HG02943 (cell line): Measurements from ENCODE around the gene CRYGC.

Source experiments
- ATAC-seq: cut with Tn5 transposase; IDR thresholded peaks from one replicate; pipeline ENCODE4 v1.9.1; 2021; ENCODE audit warnings: mild to moderate bottlenecking, low read depth, moderate library complexity; ENCODE audit not compliant: unreplicated experiment

CRYGC gene, protein sequence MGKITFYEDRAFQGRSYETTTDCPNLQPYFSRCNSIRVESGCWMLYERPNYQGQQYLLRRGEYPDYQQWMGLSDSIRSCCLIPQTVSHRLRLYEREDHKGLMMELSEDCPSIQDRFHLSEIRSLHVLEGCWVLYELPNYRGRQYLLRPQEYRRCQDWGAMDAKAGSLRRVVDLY

GRCh38 chr2:208129744-208130711 is at the start of gene CRYGC:
TSS of gene CRYGC (minus strand) at chr2:208129828. CDS start at chr2:208129792, 36 bp downstream.
- no peak for ATAC-seq

GRCh38 chr2:208179028-208179609 is 49.5 kb upstream of the CRYGC start:
- ATAC-seq, result no peak

DNA sequence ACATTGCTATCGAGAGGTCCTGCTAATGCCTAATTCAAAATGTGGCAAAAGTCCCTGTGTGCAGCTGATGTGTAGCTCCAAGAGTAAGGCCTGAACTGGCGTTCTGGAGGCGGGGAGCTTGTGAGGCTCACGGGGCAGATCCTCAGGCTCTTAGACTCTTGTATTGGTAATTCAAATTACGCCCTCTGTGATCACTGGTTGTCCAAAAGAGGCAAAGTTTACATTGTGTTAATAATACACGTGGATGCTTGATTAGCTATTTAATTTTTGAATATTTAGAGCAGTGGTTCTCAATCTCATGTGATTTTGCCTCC is 46.2 kb upstream of the CRYGC start:
- no peak for ATAC-seq

DNA sequence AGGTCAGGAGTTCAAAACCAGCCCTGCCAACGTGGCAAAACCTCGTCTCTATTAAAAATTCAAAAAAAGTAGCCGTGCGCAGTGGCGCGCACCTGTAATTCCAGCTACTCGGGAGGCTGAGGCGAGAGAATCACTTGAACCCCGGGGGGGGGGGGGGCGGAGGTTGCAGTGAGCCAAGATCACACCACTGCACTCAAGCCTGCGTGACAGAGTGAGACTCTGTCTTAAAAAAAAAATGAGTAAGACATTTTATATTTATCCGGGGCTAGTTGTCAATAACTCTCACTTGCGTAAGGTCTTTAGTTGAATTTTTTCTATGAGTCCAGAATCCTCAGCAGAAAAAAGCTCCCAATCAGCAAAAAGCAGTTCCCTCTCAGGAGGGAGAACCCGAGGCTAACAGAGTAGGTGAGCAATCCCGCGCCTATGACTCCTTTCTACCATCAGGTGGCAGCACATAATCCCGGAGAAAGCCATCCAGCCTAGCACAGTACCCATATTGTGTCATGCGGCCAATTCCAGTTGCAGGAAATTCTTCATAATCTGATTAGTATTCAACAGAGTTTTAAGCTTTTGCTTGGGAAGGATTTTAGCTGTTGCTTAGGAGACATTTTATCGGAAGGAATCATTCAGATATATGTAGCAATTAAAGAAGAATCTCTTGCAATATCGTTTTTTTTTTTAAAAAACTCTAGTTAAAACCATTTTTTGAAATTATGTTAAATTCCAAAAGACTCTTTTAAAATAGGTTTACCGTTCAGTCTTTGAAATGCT is 45.6 kb upstream of the CRYGC start:
- ATAC-seq, result peak; percentile 96

- ATAC-seq, result no peak
These were observed 44.5 kb upstream of the CRYGC start for GRCh38 chr2:208174144-208174543.

- ATAC-seq, result no peak
These were observed 42.5 kb upstream of the CRYGC start for GRCh38 chr2:208172125-208172524.

DNA sequence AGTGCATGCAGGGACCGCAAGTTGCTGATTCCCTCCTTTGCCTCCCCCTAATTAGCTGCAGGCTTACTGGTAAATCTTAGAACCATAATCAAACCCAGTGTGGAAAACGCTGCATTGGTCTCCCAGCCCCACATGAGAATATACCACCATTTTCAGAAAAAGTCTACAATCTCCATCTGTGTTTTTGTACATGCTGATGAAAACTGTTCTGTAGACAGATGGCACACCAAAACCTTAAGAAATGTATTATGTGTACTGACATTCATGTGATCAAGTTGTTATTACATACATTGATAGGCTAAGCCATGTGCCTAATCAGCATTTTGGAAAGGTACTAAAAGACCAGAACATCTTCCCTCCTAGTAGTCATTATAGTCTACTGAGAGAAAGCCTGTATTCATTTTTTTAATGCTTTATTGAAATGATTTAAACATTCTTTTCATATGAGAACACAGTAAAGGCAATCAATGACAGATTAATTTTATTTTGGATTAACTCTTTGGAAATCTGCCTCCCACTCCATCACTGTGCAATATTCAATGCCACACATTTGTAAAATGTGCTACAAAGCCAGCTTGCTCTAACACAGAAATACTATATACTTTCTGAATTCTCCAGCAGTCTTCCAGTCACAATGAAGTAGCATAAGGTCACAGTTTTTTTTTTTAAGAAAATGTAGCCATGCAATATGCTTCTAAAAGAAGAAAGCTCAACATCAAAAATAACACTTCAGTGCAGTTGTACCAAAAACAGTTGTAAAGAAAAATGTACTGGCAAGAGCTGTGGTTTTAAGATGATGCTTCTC is 35.5 kb upstream of the CRYGC start:
- no peak for ATAC-seq

- no peak for ATAC-seq
These were observed 33.9 kb upstream of the CRYGC start, which contains the start of gene CRYGA for GRCh38 chr2:208163489-208163888. TSS of gene CRYGA (minus strand) at chr2:208163589. CDS start at chr2:208163556, 33 bp downstream.

GRCh38 chr2:208156439-208156838 is 26.8 kb upstream of the CRYGC start:
- no peak for ATAC-seq

GRCh38 chr2:208153156-208153555 is 23.5 kb upstream of the CRYGC start:
- no peak for ATAC-seq

DNA sequence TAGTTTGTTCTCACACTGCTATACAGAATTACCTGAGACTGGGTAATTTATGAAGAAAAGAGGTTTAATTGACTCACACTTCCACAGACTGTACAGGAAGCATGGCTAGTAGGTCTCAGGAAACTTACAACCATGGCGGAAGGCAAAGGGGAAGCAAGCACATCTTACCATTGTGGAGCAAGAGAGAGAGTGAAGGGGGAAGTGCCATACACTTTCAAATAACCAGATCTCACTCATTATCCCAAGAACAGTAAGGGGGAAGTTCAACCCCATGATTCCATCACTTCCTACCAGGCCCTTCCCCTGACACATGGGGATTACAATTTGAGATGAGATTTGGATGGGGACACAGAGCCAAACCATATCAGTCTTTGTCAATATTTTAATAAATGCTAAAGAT is 21.3 kb upstream of the CRYGC start:
- ATAC-seq, result no peak

DNA sequence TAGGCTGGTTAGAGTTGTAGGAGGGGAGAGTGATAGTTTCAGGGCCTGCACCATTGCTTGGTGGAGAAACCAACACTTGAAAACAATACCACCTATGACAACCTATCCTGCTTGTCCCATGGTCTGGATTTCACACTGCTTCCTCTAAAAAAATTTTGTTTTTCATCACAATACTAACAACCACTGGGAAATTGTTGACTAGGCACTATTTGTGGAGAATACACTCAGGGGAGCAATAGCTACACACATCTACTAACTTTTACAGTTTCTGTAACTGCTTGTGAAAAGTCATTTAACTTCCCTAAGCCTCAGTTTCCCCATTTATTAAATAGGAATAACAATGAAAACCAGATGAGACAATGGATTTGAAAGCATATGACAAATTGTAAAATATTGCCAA is 20.5 kb upstream of the CRYGC start:
- ATAC-seq, result no peak

- no peak for ATAC-seq
These were observed 19.2 kb upstream of the CRYGC start for GRCh38 chr2:208148803-208149202.

- ATAC-seq, result no peak
These were observed 18.1 kb upstream of the CRYGC start for GRCh38 chr2:208147759-208148158.

DNA sequence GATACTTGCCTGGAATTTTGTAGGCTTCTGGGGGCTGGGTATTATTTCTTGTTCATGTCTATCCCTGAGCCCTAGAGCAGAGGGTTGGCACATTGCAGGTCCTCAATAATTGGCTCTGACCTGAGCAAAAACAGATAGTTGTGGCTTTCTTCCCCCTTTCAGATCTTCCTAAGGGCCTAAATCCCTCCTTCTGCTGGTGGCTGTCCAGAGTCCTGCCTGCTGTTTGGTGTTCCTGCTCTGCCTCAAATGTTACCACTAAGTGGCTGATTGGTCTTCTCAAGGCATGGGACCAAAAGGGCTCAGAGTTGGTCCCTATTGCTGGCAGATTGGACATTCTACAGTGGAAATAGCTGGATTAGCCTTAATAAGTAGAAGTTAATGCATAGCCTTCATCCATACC is 17.4 kb upstream of the CRYGC start:
- no peak for ATAC-seq

DNA sequence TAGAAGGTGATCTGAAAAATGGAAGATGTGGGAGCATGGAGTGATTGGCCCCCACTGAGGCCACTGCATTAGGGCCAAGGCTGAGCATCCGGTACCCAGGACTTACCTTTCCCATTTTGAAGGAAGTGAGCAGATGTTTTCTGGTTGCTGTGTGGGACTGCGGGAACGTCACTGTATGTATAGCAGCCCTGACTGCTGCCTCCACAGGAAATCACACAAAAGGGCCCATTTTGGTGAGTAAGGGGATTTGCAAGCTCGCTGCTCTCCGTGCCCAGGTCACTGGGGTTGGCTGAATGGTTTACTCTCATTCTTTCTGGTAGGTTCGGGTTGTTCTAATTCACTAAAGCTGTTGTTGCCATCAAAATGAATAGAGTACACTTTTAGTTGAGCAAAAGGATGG is 16.4 kb upstream of the CRYGC start, which contains the start of gene CRYGB:
CRYGB (minus strand) TSS at position 153 of the 400 bp plus-strand sequence; CDS start at position 115, 38 bp downstream.
- ATAC-seq, result no peak

DNA sequence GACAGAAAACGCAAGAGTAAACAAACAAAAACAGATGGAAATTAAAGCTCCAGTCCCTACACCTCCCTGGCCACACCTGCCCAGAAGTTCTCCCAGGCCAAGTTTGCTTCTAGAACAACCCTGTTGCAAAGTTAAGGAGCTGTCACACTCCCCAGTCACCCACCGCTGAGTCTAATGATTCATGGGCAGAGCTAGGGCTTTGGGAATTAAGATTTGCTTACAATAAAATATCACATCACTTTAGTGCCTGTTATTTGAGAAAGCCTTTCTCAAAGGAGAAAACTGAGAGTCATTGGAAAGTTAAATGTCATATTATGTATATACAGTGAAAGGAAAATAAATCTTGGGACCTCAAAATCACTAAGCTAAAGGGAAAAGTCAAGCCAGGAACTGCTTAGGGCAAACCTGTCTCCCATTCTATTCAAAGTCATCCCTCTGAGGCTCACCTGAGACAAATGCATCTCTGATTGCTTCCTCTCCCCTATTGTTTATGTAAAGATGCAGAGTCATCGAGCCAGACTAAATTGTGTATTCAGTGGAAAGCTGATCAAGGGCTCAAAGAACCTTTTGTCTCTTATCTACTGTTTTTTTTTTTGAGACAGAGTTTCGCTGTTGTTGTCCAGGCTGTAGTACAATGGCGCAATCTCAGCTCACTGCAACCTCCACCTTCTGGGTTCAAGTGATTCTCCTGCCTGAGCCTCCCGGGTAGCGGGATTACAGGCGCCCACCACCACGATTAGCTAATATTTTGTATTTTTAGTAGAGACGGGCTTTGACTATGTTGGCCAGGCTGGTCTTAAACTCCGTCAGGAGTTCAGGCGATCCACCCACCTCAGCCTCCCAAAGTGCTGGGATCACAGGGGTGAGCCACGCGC is 13.5 kb upstream of the CRYGC start:
- no peak for ATAC-seq

DNA sequence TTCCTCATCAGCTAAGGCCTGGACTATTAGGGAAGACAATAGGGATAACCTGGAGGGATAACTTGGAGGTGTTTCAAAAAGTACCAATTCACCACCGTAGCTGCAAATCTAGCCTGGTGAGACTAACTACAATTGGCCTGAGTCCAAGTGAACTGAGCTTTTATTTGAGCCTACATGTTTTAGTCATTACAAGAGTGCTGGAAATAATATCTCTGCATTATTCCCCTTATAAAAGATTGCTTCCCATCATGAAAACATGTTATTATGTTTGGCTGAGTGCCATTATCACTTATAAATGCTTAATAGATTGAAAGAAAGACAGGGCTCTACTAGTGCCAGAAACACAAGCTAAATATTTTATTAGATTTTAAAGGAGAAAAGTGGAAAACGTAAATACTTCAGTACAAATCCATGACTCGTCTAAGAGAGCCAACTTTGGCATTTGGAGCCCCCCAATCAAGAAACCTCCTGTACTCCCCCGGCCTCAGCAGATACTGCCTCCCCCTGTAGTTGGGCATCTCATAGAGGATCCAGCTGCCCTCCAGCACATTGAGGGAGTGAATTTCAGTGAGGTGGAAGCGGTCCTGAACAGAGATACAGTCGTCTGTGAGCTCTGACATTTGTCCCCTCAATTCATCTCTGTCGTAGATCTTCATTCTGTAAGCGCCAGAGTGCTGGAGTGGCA is 12.8 kb upstream of the CRYGC start:
- ATAC-seq, result no peak
